OCI-LY3 (cell line): ENCODE results near the gene ERMAP.

Experiments used
- H2AFZ ChIP-seq: fragments of 200-600, 300-600 bp; shearing (Covaris generic); 2 replicates; pipeline ENCODE4 v1.6.0; 2014; ENCODE audit warnings: antibody characterized with exemption, low read depth, low read length
- H3K27ac ChIP-seq: fragments of 200-600, 300-600 bp; sonication (generic); 2 replicates; pipeline ENCODE4 v1.5.1; 2014; ENCODE audit warnings: mild to moderate bottlenecking, low read length, moderate library complexity, mixed read lengths
- H3K27me3 ChIP-seq: fragments of 200-600, 300-600 bp; sonication (generic); 2 replicates; pipeline ENCODE4 v1.6.1; 2014; ENCODE audit warnings: low read depth, low read length, mixed read lengths
- H3K36me3 ChIP-seq: fragments of 200-600, 300-600 bp; sonication (generic); replicated peaks from 2 replicates; pipeline ENCODE3; 2014; ENCODE audit warnings: low read depth, low read length, mixed read lengths
- H3K4me1 ChIP-seq: fragments of 300-600, 200-600 bp; sonication (generic); 2 replicates; pipeline ENCODE4 v1.6.1; 2014; ENCODE audit warnings: low read length, mixed read lengths
- H3K4me2 ChIP-seq: fragments of 200-600, 300-600 bp; sonication (generic); 2 replicates; pipeline ENCODE4 v1.6.1; 2014; ENCODE audit warnings: low read length, mixed read lengths
- H3K4me3 ChIP-seq: fragments of 300-600, 200-600 bp; sonication (generic); 2 replicates; pipeline ENCODE4 v1.5.1; 2014; ENCODE audit warnings: antibody characterized with exemption, mild to moderate bottlenecking, low read length, moderate library complexity
- H3K79me2 ChIP-seq: fragments of 300-600, 200-600 bp; shearing (Covaris generic); 2 replicates; pipeline ENCODE4 v1.6.1; 2014; ENCODE audit warnings: mild to moderate bottlenecking, low read length, mixed read lengths
- H3K9ac ChIP-seq: fragments of 300-600, 200-600 bp; shearing (Covaris generic); 2 replicates; pipeline ENCODE4 v1.6.0; 2014; ENCODE audit warnings: mild to moderate bottlenecking, low read length, moderate library complexity
- H3K9me3 ChIP-seq: fragments of 200-600, 300-600 bp; shearing (Covaris generic); 2 replicates; pipeline ENCODE4 v1.6.1; 2014; ENCODE audit warnings: low read length, mixed read lengths; ENCODE audit not compliant: insufficient read depth
- H4K20me1 ChIP-seq: fragments of 200-600, 300-600 bp; sonication (generic); 2 replicates; pipeline ENCODE4 v1.6.1; 2016; ENCODE audit warnings: low read length, mixed read lengths; ENCODE audit not compliant: insufficient read depth
- EZH2phosphoT487 ChIP-seq: fragments of 200-600 bp; shearing (Covaris generic); IDR thresholded peaks from 2 replicates; pipeline ENCODE4 v1.6.1; 2018; ENCODE audit warnings: antibody characterized with exemption, mixed run types, low read depth
- TF ChIP-seq, protein P1 (sequence below): fragments of 200-600, 300-600 bp; sonication (generic); IDR thresholded peaks from 2 replicates; pipeline ENCODE4 v1.5.1; 2014; ENCODE audit warnings: antibody characterized with exemption, low read length, low read depth

The ERMAP gene

GRCh38 chr1:42797414-42797813 lies 19.5 kb upstream of the ERMAP start:
- no peaks in the 10 kb centered on the region for H3K36me3 ChIP-seq
- H2AFZ ChIP-seq = no peak overlapping the region
- no peaks in the 10 kb centered on the region for H3K4me1 ChIP-seq
- no peak overlapping the region for H3K4me3 ChIP-seq
- H3K27me3 ChIP-seq = no peaks in the 10 kb centered on the region
- no peaks in the 10 kb centered on the region for H3K79me2 ChIP-seq
- H3K9me3 ChIP-seq = no peaks in the 10 kb centered on the region
- no peak for TF ChIP-seq EZH2phosphoT487
- TF ChIP-seq, protein P1, sequence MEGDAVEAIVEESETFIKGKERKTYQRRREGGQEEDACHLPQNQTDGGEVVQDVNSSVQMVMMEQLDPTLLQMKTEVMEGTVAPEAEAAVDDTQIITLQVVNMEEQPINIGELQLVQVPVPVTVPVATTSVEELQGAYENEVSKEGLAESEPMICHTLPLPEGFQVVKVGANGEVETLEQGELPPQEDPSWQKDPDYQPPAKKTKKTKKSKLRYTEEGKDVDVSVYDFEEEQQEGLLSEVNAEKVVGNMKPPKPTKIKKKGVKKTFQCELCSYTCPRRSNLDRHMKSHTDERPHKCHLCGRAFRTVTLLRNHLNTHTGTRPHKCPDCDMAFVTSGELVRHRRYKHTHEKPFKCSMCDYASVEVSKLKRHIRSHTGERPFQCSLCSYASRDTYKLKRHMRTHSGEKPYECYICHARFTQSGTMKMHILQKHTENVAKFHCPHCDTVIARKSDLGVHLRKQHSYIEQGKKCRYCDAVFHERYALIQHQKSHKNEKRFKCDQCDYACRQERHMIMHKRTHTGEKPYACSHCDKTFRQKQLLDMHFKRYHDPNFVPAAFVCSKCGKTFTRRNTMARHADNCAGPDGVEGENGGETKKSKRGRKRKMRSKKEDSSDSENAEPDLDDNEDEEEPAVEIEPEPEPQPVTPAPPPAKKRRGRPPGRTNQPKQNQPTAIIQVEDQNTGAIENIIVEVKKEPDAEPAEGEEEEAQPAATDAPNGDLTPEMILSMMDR = no peak
- H4K20me1 ChIP-seq = no peaks in the 10 kb centered on the region
- H3K9ac ChIP-seq = no peak overlapping the region
- H3K27ac ChIP-seq = no peak overlapping the region
- no peak overlapping the region for H3K4me2 ChIP-seq

- no peak overlapping the region for H3K9ac ChIP-seq
- H3K4me1 ChIP-seq = no peaks in the 10 kb centered on the region
- H3K79me2 ChIP-seq = no peaks in the 10 kb centered on the region
- H3K9me3 ChIP-seq = no peaks in the 10 kb centered on the region
- no peaks in the 10 kb centered on the region for H3K36me3 ChIP-seq
- H3K4me2 ChIP-seq = no peak overlapping the region
- no peaks in the 10 kb centered on the region for H4K20me1 ChIP-seq
- H3K27ac ChIP-seq = no peak overlapping the region
- no peak overlapping the region for H2AFZ ChIP-seq
- H3K27me3 ChIP-seq = no peaks in the 10 kb centered on the region
- TF ChIP-seq, protein P1 = no peak
- TF ChIP-seq EZH2phosphoT487 = no peak
- H3K4me3 ChIP-seq = no peak overlapping the region
Measured at GRCh38 chr1:42797979-42798378, 18.9 kb upstream of the ERMAP start.

DNA sequence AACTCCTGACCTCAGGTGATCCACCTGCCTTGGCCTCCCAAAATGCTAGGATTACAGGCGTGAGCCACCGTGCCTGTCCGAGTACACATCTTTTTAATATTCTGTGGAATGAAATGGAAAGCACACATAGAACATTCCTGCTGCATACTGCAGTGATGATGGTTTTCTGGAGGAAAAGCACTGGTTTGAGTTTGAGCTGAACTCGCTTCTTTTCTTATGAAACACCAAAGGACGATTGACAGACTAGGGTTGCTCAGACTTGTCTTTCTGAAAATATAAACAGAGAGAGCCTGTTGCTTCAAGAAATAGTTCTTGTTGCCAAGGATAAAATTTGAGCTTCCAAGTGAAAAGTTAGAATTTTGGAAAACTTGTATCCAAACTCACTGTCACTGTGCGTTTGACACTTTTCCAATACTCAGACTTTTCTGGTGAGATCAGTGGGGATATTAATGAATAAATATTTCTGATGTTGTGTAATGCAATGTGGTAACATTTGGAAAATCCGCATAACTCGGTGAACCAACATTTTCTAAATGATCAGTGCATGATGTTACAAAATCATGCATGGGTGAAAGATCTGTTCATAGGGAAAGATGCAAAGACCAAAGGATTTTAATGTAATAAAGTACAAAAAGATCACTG lies 15.0 kb upstream of the ERMAP start:
- Histone ChIP-seq H3K4me2 (no peak overlapping the region), H4K20me1 (no peaks in the 10 kb centered on the region), H3K27ac (no peak overlapping the region), H3K4me1 (no peaks in the 10 kb centered on the region), H3K4me3 (no peak overlapping the region), H3K9me3 (no peaks in the 10 kb centered on the region), H2AFZ (no peak overlapping the region), H3K9ac (no peak overlapping the region), H3K36me3 (no peaks in the 10 kb centered on the region), H3K27me3 (no peaks in the 10 kb centered on the region), H3K79me2 (no peaks in the 10 kb centered on the region)
- TF ChIP-seq EZH2phosphoT487 = no peak
- TF ChIP-seq, protein P1 = no peak

DNA sequence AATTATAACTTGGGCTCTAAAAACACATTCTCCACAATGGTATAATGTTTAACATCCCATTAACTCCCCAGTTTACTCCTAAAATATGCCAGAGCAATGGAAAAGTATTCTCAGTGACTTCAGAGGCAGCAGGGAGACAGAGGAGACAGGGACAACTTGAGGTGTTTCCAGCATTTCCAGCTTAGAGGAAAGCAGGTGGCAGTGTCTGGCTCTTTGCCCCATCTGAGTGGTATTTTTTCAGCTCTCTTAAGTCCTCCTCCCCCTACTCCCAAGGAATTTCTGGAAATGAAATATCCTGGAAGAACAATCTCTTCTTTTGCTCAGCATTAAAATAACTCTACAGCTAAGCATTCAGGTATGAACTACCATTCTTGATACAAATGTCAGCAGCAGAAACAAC lies 10.8 kb upstream of the ERMAP start:
- Histone ChIP-seq H3K4me3 (no peak overlapping the region), H3K36me3 (no peaks in the 10 kb centered on the region), H4K20me1 (no peaks in the 10 kb centered on the region), H3K79me2 (no peaks in the 10 kb centered on the region), H3K4me1 (no peaks in the 10 kb centered on the region), H3K9me3 (no peaks in the 10 kb centered on the region), H3K9ac (no peak overlapping the region), H3K27ac (no peak overlapping the region), H3K4me2 (no peak overlapping the region), H2AFZ (no peak overlapping the region), H3K27me3 (no peaks in the 10 kb centered on the region)
- TF ChIP-seq, protein P1 = no peak
- TF ChIP-seq EZH2phosphoT487 = no peak
